Stimulated activated naive CD8-positive, alpha-beta T cell treated with anti-CD3 and anti-CD28 coated beads, Interleukin-15, Interleukin-2, amounts not matched to agents 100 U/mL and 50 U/mL, for 24 hours (primary cell): ENCODE measurements around the gene SLC22A9.
"Not testable (repeated sequence)": the region's sequence is repeated elsewhere in the genome, so short reads cannot be mapped to it uniquely, and the experiment has no call there.

Experiments used
- ATAC-seq: fragments of 150-1000 bp; cut with Tn5 transposase; one replicate; pipeline ENCODE4 v1.10.0; 2021
- DNase-seq: peaks from one replicate; pipeline ENCODE4 v3.0.0; 2021

SLC22A9 gene

DNA sequence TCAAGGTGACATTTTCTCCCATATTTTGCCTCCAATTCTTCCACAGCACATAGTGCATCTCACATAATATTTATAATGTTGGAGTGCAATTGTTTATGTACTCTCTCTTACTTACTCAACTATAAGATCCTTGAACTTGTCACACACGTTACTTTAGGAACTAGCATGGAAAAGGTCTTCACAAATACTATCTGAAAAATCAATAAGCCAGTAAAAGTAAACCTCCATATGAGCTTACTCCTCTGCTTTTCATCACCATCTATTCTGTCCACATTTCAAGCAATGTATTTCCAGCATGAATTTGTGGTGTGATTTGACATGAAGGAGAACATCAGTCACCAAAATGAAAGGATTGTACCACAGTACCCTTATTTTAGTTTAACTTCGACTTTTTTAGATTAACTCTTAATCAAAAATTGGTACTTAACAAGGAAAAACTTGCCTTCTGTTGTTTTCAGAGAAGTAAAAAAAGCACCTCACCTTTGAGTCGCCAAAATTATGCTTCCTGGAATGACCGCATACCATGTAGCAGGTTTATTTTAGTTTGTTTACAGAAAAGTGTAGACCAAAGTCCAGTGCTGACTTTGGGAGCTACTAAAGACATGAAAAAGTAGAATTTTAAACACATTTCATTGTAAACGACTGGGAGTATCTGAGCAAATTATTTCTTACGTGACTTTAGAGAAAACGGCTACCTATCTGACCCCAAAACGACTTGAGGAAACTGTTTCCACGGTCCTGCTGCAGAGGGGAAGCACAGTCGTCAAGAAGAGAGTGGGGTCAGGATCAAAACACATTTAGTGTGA is at the start of gene SLC22A9:
TSS of gene SLC22A9 (plus strand) at position 621 of the 806 bp plus-strand sequence. CDS start 272 bp downstream, outside the sequence.
- DNase-seq: no peak
- ATAC-seq: no peak

DNA sequence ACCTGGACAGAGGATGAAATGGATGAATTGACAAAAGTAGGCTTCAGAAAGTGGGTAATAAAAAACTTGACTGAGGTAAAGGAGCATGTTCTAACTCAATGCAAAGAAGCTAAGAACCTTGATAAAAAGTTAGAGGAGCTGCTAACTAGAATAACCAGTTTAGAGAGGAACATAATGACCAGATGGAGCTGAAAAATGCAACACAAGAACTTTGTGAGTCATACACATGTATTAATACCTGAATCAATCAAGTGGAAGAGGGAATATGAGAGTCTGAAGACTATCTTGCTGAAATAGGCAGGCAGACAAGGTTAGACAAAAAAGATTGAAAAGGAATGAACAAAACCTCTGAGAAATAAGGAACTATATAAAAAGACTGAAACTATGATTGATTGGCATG is 47.9 kb upstream of the SLC22A9 start:
- no peak for DNase-seq
- ATAC-seq: no peak

DNA sequence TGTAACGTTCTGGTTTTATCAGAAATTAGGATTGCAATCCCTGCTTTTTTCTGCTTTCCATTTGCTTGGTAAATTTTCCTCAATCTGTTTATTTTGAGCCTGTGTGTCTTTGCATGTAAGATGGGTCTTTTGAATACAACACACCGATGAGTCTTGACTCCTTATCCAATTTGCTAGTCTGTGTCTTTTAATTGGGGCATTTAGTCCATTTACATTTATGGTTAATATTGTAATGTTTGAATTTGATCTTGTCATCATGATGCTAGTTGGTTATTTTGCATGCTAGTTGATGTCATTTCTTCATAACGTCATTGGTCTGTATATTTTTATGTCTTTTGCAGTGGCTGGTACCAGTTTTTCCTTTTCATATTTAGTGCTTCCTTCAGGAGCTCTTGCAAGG is 34.5 kb upstream of the SLC22A9 start:
- not testable (repeated sequence) for DNase-seq, ATAC-seq

DNA sequence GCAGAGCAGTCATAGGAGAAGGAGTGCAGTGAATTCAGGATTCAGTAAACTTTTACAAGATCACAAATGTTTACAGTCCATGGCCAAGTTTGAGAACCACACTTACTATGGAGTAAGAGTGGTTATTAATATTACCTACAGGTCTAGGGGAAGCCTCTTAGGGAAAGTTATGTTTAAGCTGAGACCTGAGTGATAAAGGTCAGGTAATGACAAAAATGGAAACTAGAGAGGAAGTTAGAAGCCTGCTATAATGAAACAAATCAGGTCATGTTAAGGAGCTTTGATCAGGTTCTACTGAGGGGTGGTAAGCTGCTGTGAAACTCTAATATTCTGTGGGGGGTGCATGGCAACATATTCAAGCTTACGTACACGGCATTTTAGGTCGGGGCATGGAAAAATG is 32.5 kb upstream of the SLC22A9 start:
- no peak for DNase-seq
- no peak for ATAC-seq

DNA sequence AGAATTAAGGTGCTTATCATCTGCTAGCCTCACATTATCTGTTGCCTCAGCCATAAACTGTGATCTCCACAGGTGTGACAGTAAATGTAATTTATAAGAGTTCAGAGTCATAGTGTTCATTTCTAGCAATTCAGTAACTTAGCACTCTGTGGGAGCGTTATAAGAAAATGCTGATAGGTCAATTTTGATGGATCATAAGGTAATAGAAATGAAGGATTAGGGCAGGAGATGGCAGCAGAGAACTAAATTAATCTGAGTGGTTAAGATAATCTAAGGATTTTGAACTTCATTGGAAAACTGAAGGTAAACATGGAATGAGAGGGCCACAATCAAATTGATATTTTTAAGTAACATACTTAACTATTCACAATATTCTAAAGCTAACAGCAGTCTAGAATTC is 26.5 kb upstream of the SLC22A9 start:
- no peak for ATAC-seq
- DNase-seq: no peak

DNA sequence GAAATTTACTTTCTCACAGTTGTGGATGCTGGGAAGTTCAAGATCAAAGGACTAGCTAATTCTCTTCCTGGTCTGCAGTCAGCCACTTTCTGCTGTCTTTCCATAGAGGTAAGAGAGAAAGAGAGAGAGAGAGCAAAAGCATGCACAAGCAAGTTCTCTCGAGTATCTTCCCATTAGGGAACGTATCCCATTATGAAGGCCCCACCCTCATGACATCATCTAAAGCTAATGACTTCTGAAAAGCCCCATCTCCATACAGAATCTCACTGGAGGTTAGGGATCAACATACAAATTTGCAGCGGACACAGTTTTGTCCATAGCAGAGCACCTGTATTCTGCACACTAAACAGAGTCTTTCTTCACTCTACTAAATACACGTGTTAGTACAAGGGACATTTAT is 17.4 kb upstream of the SLC22A9 start:
- DNase-seq (no peak), ATAC-seq (no peak)

DNA sequence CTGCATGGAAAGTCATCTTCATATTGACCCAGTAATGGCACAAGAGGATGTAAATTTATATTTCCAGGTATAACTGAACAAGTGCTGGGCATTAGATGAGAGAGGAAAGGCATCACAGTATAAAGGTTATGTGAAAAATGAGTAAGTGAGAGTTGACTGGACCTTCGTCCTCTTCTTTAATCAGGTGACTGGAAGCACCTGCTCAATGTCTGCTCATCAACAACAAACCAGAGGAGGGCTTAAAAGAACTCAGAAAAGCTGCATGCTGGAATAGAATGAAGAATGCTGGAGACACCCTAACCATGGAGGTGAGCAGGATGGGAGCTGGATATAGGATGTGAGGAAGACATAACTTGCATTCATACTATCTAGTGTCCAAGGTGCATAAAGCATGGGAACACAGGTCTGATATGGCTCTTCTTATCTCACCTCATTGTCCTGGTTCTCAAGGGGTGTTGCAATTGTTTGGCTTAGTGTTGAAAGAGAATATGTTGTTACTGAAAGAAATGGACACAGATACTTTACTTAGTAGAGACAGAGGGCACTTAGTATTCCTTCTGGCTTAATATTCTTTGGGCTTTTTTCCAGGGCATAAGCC is 7.3 kb upstream of the SLC22A9 start:
- ATAC-seq (no peak), DNase-seq (no peak)

DNA sequence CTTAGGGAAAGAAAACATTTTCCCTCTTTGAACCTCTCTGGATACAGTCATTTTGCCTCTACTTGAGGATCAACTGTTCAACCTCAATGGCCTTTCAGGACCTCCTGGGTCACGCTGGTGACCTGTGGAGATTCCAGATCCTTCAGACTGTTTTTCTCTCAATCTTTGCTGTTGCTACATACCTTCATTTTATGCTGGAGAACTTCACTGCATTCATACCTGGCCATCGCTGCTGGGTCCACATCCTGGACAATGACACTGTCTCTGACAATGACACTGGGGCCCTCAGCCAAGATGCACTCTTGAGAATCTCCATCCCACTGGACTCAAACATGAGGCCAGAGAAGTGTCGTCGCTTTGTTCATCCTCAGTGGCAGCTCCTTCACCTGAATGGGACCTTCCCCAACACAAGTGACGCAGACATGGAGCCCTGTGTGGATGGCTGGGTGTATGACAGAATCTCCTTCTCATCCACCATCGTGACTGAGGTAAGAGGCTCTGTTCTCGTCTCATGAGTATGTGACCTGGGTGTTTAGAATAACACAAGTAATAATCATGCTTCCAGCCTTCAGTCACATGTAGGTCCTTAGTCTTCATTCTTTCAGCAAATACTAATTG is 495 bp downstream of the SLC22A9 start:
- ATAC-seq: no peak
- DNase-seq: no peak

DNA sequence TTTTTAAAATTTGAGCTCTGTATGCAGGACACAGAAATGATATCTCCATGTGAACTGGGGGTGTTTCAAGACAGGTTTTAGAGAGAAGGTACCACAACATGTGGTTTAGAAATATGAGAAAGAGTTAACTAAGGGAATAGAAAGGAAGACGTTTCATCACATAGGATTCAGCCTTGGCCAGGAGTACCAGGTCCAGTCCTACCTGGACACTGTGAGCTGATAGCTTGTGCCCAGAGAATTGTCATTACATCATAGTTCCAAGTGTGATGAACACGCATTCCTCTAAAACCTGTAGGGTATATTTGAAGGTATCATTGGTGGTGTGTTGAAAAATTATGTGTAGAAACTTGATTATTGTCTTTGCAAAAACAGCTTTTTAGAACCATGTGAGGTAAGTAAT is 1.8 kb downstream of the SLC22A9 start:
- DNase-seq: no peak
- no peak for ATAC-seq

DNA sequence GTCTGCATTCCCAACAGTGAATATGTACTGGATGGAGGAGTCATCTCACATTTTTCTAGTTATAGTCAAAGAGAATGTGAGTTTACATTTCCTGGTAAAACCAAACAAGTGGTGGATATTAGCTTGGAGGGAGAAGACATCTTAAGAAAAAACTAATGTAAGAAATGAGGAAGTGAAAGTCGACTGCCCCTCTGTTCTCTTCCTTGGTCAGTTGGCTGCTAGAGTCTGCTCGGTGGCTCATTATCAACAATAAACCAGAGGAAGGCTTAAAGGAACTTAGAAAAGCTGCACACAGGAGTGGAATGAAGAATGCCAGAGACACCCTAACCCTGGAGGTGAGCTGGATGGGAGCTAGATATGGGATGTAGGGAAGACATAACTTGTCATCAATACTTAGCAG is 5.8 kb downstream of the SLC22A9 start:
- no peak for ATAC-seq
- no peak for DNase-seq

DNA sequence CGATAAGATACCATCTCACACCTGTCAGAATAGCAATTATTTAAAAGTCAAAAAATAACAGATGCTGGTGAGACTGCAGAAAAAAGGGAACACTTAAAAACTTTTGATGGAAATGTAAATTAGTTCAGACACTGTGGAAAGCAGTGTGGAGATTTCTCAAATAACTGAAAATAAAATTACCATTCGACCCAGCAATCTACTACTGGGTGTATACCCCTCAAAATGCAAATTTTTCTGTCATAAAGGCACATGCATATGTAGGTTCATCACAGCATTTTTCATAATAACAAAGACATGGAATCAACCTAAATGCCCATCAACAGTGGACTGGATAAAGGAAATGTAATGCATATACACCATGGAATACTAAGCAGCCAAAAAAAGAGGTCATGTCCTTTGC is 10.5 kb downstream of the SLC22A9 start:
- ATAC-seq (no peak), DNase-seq (no peak)

DNA sequence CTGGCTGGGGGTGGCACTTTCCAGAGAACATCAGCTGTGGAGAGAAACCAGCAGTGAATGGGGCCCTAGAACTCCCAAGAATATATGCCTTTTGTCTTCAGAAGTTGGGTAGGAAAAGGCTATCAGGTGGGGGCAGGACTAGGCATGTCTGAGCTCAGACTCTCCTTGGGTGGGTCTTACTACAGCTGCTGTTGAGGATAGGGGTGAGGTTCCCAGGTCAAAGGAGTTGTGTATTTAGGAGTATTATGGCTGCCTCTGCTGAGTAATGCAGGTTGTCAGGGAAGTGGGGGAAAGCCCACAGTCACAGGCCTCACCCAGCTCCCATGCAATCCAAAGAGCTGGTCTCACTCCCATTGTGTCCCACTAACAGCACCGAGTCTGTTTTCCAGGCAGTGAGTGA is 26.1 kb downstream of the SLC22A9 start:
- DNase-seq: no peak
- no peak for ATAC-seq

DNA sequence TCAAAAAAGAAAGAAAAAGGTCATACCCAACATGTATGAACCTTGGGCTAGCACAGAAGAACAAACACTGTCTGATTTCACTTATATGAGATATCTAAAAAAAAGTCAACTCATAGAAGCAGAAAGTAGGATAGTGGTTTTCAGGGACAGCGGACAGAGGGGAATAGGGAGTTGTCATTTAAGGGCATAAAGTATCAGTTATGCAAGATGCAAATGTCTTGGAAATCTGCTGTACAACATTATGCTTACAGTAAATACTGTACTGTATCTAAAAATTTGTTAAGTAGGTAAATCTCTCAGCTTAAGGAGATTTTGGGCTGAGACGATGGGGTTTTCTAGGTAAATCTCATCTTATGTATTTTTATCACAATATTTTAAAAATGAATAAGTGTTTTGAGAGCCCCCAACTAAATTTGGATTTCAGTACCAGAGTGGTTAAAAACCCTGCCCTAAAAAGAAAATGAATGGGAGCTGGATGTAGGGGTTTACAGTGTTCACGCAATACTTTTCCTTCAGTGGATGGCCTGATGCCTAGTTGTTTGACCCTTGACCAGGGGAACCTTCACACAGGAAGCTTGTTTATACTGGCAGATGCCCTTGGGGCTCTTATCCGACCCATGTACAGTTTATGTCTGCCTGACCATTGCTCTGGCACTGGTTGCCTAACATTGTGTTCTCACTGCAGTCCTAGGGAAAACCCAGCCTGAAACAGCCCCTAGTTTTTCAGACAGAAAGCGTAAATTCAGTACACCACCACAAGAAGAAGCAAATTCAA is 34.8 kb downstream of the SLC22A9 start:
- no peak for DNase-seq
- ATAC-seq: no peak

DNA sequence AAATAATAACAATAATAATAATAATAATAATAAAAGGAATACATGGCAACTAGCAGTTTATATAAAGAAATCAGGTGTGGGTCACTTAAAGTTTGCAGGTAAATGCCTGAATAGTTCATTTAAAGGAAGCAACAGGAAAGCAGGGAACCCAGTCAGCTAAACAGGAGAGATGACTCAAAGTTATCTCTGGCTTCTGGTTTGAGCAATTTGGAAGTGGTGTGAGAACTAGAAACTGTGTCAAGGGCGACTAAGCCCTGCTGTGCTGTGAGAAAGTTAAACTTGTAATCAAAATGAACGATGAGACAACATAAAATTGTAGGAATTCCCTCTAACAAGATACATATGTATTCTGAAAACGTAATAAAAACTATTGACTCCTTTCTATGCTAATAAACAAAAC is 35.5 kb downstream of the SLC22A9 start:
- DNase-seq (no peak), ATAC-seq (no peak)

DNA sequence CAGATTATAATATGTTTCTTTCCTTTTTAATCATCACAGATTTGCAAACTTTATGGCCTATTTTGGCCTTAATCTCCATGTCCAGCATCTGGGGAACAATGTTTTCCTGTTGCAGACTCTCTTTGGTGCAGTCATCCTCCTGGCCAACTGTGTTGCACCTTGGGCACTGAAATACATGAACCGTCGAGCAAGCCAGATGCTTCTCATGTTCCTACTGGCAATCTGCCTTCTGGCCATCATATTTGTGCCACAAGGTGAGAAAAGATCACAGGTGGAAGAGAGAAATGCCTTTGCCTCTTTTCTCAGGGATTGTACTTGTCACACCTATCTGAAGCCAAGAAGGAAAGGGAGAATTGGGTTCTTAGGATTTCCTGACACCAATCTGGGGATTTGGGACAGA is 36.9 kb downstream of the SLC22A9 start:
- no peak for ATAC-seq
- no peak for DNase-seq

DNA sequence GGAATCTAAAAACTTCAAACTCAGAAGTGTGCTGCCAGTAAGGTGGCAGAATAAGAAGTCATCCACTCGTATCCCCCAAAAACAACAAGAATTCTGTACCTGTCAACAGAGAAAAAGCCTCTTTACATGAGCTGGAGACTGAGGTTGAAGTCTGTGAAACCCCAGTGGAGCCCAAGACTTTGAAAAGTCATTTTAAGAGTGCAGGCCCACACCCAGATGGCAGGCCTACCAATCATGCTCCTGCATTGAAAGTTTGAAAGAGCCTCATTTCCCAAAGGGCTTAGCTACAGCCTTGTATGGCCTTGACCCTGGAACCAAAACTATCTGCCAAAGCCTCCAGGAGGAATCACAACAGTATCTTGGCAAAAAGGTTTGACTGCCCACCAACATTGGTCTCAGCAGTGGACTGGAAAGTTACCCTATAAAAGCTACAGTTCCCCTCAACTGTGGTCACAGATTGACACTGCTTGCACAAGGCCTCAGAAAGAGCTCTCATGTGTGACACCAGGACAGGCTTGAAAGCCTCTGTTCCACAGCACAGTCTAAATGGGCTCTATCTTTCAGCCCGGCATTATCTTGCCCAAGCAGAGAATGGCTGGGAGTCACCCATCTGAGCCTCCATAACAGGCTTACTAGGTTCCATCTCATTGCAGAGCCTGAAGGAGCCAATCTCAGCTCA is 47.7 kb downstream of the SLC22A9 start:
- DNase-seq: no peak
- ATAC-seq: no peak

DNA sequence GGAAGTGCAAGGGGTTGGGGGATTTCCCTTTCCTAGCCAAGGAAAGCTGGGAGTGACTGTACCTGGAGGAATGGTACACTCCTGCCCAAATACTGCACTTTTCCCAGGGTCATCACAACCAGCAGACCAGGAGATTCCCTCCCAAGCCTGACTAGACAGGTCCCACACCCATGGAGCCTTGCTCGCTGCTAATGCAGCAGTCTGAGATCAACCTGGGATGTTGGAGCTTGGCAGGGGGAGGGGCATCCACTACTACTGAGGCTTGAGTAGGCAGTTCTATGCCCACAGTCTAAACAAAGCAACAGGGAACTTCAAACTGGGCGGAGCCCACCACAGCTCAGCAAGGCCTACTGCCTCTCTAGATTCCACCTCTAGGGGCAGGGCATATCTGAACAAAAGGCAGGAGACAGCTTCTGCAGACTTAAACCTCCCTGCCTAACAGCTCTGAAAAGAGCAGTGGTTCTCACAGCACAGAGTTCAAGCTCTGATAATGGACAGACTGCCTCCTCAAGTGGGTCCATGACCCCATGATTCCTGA is 58.5 kb downstream of the SLC22A9 start:
- DNase-seq: no peak
- no peak for ATAC-seq

DNA sequence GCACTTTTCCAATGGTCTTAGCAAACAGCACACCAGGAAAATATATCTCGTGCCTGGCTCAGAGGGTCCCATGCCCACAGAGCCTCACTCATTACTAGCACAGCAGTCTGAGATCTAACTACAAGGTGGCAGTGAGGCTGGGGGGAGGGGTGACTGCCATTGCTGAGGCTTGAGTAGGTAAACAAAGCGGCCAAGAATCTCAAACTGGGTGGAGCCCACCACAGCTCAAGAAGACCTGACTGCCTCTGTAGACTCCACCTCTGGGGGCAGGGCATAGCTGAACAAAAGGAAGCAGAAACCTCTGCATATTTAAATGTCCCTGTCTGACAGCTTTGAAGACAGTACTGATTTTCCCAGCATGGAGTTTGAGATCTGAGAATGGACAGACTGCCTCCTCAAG is 61.1 kb downstream of the SLC22A9 start:
- ATAC-seq, DNase-seq: not testable (repeated sequence)

DNA sequence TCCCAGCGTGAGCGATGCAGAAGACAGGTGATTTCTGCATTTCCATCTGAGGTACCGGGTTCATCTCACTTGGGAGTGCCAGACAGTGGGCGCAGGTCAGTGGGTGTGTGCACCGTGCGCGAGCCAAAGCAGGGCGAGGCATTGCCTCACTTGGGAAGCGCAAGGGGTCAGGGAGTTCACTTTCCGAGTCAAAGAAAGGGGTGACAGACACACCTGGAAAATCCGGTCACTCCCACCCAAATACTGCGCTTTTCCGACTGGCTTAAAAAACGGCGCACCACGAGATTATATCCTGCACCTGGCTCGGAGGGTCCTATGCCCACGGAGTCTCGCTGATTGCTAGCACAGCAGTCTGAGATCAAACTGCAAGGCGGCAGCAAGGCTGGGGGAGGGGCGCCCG is 65.8 kb downstream of the SLC22A9 start:
- DNase-seq, ATAC-seq: not testable (repeated sequence)

DNA sequence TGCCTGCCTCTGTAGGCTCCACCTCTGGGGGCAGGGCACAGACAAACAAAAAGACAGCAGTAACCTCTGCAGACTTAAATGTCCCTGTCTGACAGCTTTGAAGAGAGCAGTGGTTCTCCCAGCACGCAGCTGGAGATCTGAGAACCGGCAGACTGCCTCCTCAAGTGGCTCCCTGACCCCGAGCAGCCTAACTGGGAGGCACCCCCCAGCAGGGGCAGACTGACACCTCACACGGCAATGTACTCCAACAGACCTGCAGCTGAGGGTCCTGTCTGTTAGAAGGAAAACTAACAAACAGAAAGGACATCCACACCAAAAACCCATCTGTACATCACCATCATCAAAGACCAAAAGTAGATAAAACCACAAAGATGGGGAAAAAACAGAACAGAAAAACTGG is 66.2 kb downstream of the SLC22A9 start:
- not testable (repeated sequence) for ATAC-seq, DNase-seq

DNA sequence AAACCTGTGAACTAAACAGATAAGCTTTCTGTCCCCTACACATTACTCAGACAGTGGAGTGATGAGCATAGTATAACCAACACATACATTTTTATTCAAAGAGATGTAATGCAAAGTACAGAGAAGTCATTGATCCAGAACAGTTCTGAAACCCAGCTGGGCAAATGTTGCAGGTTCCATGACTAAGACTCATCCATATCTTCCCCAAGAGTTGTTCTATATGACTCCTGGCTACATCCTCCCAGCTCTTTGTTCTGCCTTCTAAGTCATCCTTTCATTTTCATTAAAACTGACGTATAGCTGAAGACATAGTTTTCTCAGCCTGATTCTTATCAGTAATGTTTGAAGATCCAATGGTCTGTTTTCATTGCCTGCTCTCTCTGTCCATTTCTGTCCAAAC is 74.1 kb downstream of the SLC22A9 start:
- ATAC-seq (peak; percentile 66), DNase-seq (no peak)

DNA sequence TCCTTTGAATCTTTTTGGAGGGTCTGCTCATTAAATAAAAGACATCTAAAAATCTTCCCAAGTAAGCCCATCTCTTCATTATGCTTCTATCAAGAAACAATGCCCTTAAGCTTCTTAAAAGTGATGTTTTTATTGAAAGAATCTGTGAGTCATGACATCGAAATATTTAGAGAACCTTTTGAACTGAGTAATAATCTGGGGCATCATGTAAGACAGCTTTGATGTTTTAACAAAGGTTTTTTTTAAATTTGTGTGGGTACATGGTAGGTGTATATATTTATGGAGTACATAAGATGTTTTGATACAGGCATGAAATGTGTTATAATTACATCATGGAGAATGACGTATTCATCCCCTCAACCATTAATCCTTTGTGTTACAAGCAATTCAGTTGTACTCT is 74.6 kb downstream of the SLC22A9 start:
- ATAC-seq (no peak), DNase-seq (no peak)
